VCaP (cell line): ENCODE measurements around the gene NKX6-2.

ENCODE experiments used
- H3K27ac ChIP-seq: fragments of 450-650 bp; 2 replicates; pipeline ENCODE4 v1.5.1; 2017
- CTCF ChIP-seq: fragments of 450-650 bp; conservative IDR thresholded peaks from 2 replicates; pipeline ENCODE4 v1.5.1; 2017; ENCODE audit warnings: mild to moderate bottlenecking, moderate library complexity

Gene NKX6-2

GRCh38 chr10:132786476-132786883 lies 533 bp upstream of the NKX6-2 start:
- no peak for TF ChIP-seq CTCF

GRCh38 chr10:132784866-132785722 lies 853 bp downstream of the NKX6-2 start:
- no peak overlapping the region for H3K27ac ChIP-seq
- TF ChIP-seq CTCF = no peak

More at GRCh38 chr10:132786476-132786883, 533 bp upstream of the NKX6-2 start:
- no peak overlapping the region for H3K27ac ChIP-seq

- no peak overlapping the region for H3K27ac ChIP-seq
- no peak for TF ChIP-seq CTCF
These were observed 1.7 kb downstream of the NKX6-2 start for GRCh38 chr10:132783940-132784865.

- no peak overlapping the region for H3K27ac ChIP-seq
- no peak for TF ChIP-seq CTCF
These were observed 2.6 kb downstream of the NKX6-2 start for GRCh38 chr10:132783165-132783939.

- TF ChIP-seq CTCF = no peak
- no peak overlapping the region for H3K27ac ChIP-seq
These were observed 4.4 kb downstream of the NKX6-2 start for GRCh38 chr10:132781556-132781955.

- H3K27ac ChIP-seq = no peak overlapping the region
- TF ChIP-seq CTCF = no peak
These were observed 5.6 kb downstream of the NKX6-2 start for GRCh38 chr10:132780356-132780755.
